OCI-LY7 (cell line): ENCODE results near the gene SRP68.

ENCODE experiments used
- EZH2phosphoT487 ChIP-seq: fragments of 200-600 bp; sonication (generic); IDR thresholded peaks from 2 replicates; pipeline ENCODE4 v1.6.1; 2018; ENCODE audit warnings: low read depth, borderline replicate concordance, mild to moderate bottlenecking, mixed run types, antibody characterized with exemption, low read length, moderate library complexity, mixed read lengths
- TF ChIP-seq, protein P1 (sequence below): fragments of 200-600 bp; sonication (generic); conservative IDR thresholded peaks from 2 replicates; pipeline ENCODE4 v1.5.1; 2014; ENCODE audit warnings: mild to moderate bottlenecking, antibody characterized with exemption, low read length, moderate library complexity, mixed read lengths

DNA sequence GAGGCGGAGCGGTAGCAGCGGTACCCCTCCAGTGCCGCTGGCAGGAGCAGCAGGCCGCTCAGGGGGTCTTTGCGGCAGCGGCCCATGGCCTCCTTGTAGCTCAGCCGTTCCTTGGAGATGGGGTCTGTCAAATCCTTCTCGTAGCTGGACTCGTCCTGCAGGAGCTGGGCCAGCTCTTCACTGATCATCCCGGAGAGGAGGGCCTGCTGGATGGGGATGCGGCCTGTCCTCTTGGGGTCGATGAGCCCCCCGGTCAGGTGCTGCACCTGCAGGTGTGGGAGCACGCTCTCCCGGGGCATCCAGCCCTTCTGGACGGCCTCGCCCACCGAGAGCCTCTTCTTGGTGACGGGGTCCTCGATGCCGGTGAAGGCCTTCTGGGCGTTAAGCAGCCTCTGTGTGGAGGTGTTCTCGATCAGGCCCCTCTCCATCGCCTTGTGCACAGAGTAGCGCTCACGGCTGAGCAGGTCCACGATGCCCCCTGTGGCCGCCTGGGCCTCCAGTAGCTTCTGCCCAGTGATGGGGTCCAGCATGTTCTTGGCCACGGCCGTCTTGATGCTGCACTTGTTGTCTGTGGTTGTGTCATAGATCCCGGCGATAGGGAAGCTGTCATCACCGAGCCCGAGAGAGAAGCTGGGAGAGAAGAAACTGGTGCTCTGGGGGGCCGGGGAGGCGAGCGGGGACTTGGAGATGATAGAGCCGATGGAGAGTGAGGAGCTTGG lies 65.0 kb downstream of the SRP68 start:
- TF ChIP-seq, protein P1, sequence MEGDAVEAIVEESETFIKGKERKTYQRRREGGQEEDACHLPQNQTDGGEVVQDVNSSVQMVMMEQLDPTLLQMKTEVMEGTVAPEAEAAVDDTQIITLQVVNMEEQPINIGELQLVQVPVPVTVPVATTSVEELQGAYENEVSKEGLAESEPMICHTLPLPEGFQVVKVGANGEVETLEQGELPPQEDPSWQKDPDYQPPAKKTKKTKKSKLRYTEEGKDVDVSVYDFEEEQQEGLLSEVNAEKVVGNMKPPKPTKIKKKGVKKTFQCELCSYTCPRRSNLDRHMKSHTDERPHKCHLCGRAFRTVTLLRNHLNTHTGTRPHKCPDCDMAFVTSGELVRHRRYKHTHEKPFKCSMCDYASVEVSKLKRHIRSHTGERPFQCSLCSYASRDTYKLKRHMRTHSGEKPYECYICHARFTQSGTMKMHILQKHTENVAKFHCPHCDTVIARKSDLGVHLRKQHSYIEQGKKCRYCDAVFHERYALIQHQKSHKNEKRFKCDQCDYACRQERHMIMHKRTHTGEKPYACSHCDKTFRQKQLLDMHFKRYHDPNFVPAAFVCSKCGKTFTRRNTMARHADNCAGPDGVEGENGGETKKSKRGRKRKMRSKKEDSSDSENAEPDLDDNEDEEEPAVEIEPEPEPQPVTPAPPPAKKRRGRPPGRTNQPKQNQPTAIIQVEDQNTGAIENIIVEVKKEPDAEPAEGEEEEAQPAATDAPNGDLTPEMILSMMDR: no peak
- no peak for TF ChIP-seq EZH2phosphoT487
